HCT116 (cell line): ENCODE measurements around the gene ENTHD1. TPM values are rescaled to one million over a fixed set of nuclear protein-coding genes. Genes with fewer than 3 reads are reported as not detected.

Experiments used
- ATAC-seq: fragments of 200-7000 bp; cut with Tn5 transposase; 2 replicates; pipeline ENCODE4 v1.9.1; 2020; ENCODE audit warnings: mild to moderate bottlenecking, moderate library complexity
- BruUV-seq: library from RNA; stranded (reverse); fragments of 400-500 nt; replicated peaks from 2 replicates; lab custom pipeline; 2021; lab: Mats Ljungman, UMichigan
- CTCF ChIA-PET: fragments of 300-600 bp; sonication (Branson Sonifier 250); formaldehyde crosslinking; loops from one replicate; lab custom pipeline; 2021; ENCODE audit warnings: antibody characterized with exemption; lab: Charles Lee
- POLR2A ChIA-PET: fragments of 300-600, 350-600 bp; sonication (Branson Sonifier 250); formaldehyde crosslinking; loops from one replicate; lab custom pipeline; 2021; ENCODE audit warnings: antibody characterized with exemption; lab: Charles Lee
- RAD21 ChIA-PET, 2 experiments: fragments of 300-600 bp; sonication (Branson Sonifier 250); formaldehyde crosslinking; loops; one replicate each; lab custom pipeline; 2023; ENCODE audit warnings: low total read pairs in 2 of 2; ENCODE audit not compliant: uncharacterized antibody in 2 of 2, unreplicated experiment in 2 of 2, low non-redundant PET in 1 of 2; lab: Charles Lee
- DNase-seq: peaks from one replicate; pipeline ENCODE4 v3.0.0-alpha.2; 2010; ENCODE audit warnings: low read depth, low spot score
- H2AFZ ChIP-seq: fragments of 200-600 bp; shearing (Covaris generic), sonication (generic); 2 replicates; pipeline ENCODE4 v1.6.1; 2017; ENCODE audit warnings: low read depth, mixed run types, mixed read lengths, antibody characterized with exemption, low read length; ENCODE audit not compliant: poor library complexity, severe bottlenecking
- H3K27ac ChIP-seq: 2 replicates; pipeline ENCODE4 v1.5.1; 2012; ENCODE audit warnings: low read depth, low read length
- H3K27me3 ChIP-seq: fragments of 200-600 bp; sonication (generic); 2 replicates; pipeline ENCODE4 v1.6.1; 2016; ENCODE audit warnings: mixed run types, low read length, mixed read lengths; ENCODE audit not compliant: insufficient read depth
- H3K36me3 ChIP-seq, 2 experiments: fragments of 200-500 bp in 1 of 2; fragments of 200-600 bp in 1 of 2; sonication (Bioruptor generic) in 1 of 2; sonication (generic) in 1 of 2; 2 replicates each; pipeline versions ENCODE4 v1.5.1 to v1.6.1; 2014 to 2016; ENCODE audit warnings: low read length in 2 of 2, inconsistent platforms in 1 of 2, mixed read lengths in 1 of 2, mixed run types in 1 of 2; ENCODE audit not compliant: insufficient read depth in 2 of 2, control insufficient read depth in 1 of 2
- H3K4me1 ChIP-seq, 2 experiments: fragments of 200-600 bp in 1 of 2; sonication (generic) in 1 of 2; 2 replicates each; pipeline versions ENCODE4 v1.5.1 to v1.6.1; 2012 to 2017; ENCODE audit warnings: low read length in 2 of 2, inconsistent platforms in 1 of 2, mild to moderate bottlenecking in 1 of 2, mixed read lengths in 1 of 2, mixed run types in 1 of 2, moderate library complexity in 1 of 2; ENCODE audit not compliant: insufficient read depth in 2 of 2, control insufficient read depth in 1 of 2
- H3K4me2 ChIP-seq: fragments of 200-600 bp; sonication (generic); 2 replicates; pipeline ENCODE4 v1.6.1; 2017; ENCODE audit warnings: mixed run types, low read length, mixed read lengths
- H3K4me3 ChIP-seq, 2 experiments: fragments of 200-600 bp in 1 of 2; sonication (generic) in 1 of 2; replicated peaks in 1 of 2; 2 replicates each; pipeline ENCODE4 v1.5.1; 2011 to 2016; ENCODE audit warnings: low read length in 2 of 2, control low read depth in 1 of 2, low read depth in 1 of 2, mild to moderate bottlenecking in 1 of 2, mixed read lengths in 1 of 2, mixed run types in 1 of 2
- H3K79me2 ChIP-seq: fragments of 200-600 bp; sonication (generic); 2 replicates; pipeline ENCODE4 v1.6.1; 2017; ENCODE audit warnings: mild to moderate bottlenecking, mixed run types, low read length, moderate library complexity, mixed read lengths; ENCODE audit not compliant: insufficient read depth
- H3K9ac ChIP-seq: fragments of 200-600 bp; sonication (generic); 2 replicates; pipeline ENCODE4 v1.6.1; 2016; ENCODE audit warnings: low read length, mixed read lengths
- H3K9me2 ChIP-seq: fragments of 200-600 bp; sonication (generic), shearing (Covaris generic); 2 replicates; pipeline ENCODE4 v1.6.1; 2017; ENCODE audit warnings: mixed run types, mild to moderate bottlenecking, moderate library complexity; ENCODE audit not compliant: insufficient read depth
- H3K9me3 ChIP-seq, 2 experiments: fragments of 200-500 bp in 1 of 2; fragments of 200-600 bp in 1 of 2; sonication (Bioruptor generic) in 1 of 2; sonication (generic) in 1 of 2; 2 replicates each; pipeline ENCODE4 v1.6.1; 2014 to 2017; ENCODE audit warnings: low read length in 2 of 2, mixed read lengths in 2 of 2, inconsistent platforms in 1 of 2, low read depth in 1 of 2, mild to moderate bottlenecking in 1 of 2, mixed run types in 1 of 2, moderate library complexity in 1 of 2; ENCODE audit not compliant: control insufficient read depth in 1 of 2, insufficient read depth in 1 of 2
- H4K20me1 ChIP-seq: fragments of 200-600 bp; sonication (generic), shearing (Covaris generic); 2 replicates; pipeline ENCODE4 v1.6.1; 2017; ENCODE audit warnings: mixed run types, mild to moderate bottlenecking, moderate library complexity; ENCODE audit not compliant: insufficient read depth
- CEBPB ChIP-seq: IDR thresholded peaks from 2 replicates; pipeline ENCODE4 v1.6.1; 2012; ENCODE audit warnings: low read depth
- EGR1 ChIP-seq: IDR thresholded peaks from 2 replicates; pipeline ENCODE4 v1.6.1; 2012; ENCODE audit warnings: low read depth
- ELF1 ChIP-seq: IDR thresholded peaks from 2 replicates; pipeline ENCODE4 v1.6.1; 2012; ENCODE audit warnings: low read depth, borderline replicate concordance
- EZH2 ChIP-seq: fragments of 200-600 bp; sonication (generic); IDR thresholded peaks from 2 replicates; pipeline ENCODE4 v1.6.1; 2017; ENCODE audit warnings: antibody characterized with exemption, mixed run types
- FOSL1 ChIP-seq: IDR thresholded peaks from 2 replicates; pipeline ENCODE4 v1.6.1; 2012; ENCODE audit warnings: low read depth
- POLR2A ChIP-seq: IDR thresholded peaks from 2 replicates; pipeline ENCODE4 v1.7.0; 2011; ENCODE audit warnings: borderline replicate concordance; ENCODE audit not compliant: insufficient read depth, insufficient read length; ENCODE audit errors: extremely low read depth
- RAD21 ChIP-seq: IDR thresholded peaks from 2 replicates; pipeline ENCODE4 v1.6.1; 2012; ENCODE audit warnings: low read depth, mild to moderate bottlenecking
- SIN3A ChIP-seq: IDR thresholded peaks from 2 replicates; pipeline ENCODE4 v1.6.1; 2012; ENCODE audit warnings: low read depth
- SRF ChIP-seq: IDR thresholded peaks from 2 replicates; pipeline ENCODE4 v1.6.1; 2012; ENCODE audit warnings: low read depth
- TCF7L2 ChIP-seq: IDR thresholded peaks from 2 replicates; pipeline ENCODE4 v1.7.0; 2011; ENCODE audit warnings: borderline replicate concordance, inconsistent platforms; ENCODE audit not compliant: insufficient read depth, insufficient read length; ENCODE audit errors: extremely low read depth
- ZFX ChIP-seq: fragments of 450-650 bp; IDR thresholded peaks from 2 replicates; pipeline ENCODE4 v1.6.1; 2017
- intact Hi-C: fragments of 100-400 bp; cut with micrococcal nuclease; formaldehyde crosslinking; loops from 2 replicates; pipeline ENCODE4 v1.10.0; 2022
- total RNA-seq: library from RNA; stranded (reverse); gene quantifications from one replicate; pipeline ENCODE4 v1.2.1, GENCODE V29; 2021; ENCODE audit not compliant: unreplicated experiment
- TF ChIP-seq, protein P1 (sequence below): IDR thresholded peaks from 2 replicates; pipeline ENCODE4 v1.6.1; 2012
- TF ChIP-seq, protein P2 (sequence below): IDR thresholded peaks from 2 replicates; pipeline ENCODE4 v1.6.1; 2012; ENCODE audit warnings: low read depth

The ENTHD1 gene
- total RNA-seq, 1 experiment from 2014 or later = not detected

DNA sequence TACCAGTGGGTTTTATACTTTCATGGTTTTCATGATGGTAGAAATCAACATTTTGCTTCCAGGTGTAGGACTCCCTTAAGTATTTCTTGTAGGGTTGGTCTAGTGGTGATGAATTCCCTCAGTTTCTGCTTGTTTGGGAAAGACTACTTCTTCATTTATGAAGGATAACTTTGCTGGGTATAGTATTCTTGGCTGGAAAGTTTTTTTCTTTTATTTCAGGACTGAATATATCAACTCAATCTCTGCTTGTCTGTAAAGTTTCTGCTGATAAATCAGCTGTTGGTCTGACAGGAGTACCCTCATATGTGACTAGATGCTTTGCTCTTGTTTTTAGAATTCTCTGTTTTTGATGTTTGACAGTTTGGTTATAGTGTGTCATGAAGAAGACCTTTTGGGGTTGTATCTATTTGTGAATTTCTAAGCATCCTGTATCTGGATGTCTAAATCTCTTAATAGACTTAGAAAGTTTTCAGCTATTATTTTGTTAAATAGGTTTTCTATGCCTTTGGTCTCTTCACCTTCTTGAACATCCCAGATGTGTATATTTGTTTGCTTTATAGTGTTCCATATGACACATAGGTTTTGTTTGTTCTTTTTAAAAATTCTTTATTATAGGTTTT is 95.9 kb downstream of the ENTHD1 start:
- CTCF ChIA-PET = no interaction called here

More for the DNA sequence above, 95.9 kb downstream of the ENTHD1 start:
- Histone ChIP-seq H3K4me1 (no peaks in the 10 kb centered on the region), H4K20me1 (no peaks in the 10 kb centered on the region), H3K36me3 (no peaks in the 10 kb centered on the region), H3K9me2 (no peaks in the 10 kb centered on the region), H3K79me2 (no peaks in the 10 kb centered on the region), H3K9me3 (peaks cover 0 to 4% of the 10 kb centered on the region in 2 experiments; a peak in 1 of 4 replicates), H2AFZ (no peak overlapping the region), H3K27me3 (peaks cover 27% of the 10 kb centered on the region), H3K27ac (no peak overlapping the region), H3K4me3 (no peak overlapping the region), H3K9ac (no peak overlapping the region), H3K4me2 (no peak overlapping the region)
- ATAC-seq (no peak), DNase-seq (no peak)
- no TSS peak for BruUV-seq
- ChIA-PET POLR2A (no interaction called here), RAD21 (no interaction called here)
- TF ChIP-seq, protein P1, sequence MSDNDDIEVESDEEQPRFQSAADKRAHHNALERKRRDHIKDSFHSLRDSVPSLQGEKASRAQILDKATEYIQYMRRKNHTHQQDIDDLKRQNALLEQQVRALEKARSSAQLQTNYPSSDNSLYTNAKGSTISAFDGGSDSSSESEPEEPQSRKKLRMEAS = no peak
- TF ChIP-seq ZFX (no peak), SIN3A (no peak), SRF (no peak), TCF7L2 (no peak), FOSL1 (no peak), EZH2 (no peak), CEBPB (no peak), ELF1 (no peak), RAD21 (no peak), POLR2A (no peak), EGR1 (no peak)
- TF ChIP-seq, protein P2, sequence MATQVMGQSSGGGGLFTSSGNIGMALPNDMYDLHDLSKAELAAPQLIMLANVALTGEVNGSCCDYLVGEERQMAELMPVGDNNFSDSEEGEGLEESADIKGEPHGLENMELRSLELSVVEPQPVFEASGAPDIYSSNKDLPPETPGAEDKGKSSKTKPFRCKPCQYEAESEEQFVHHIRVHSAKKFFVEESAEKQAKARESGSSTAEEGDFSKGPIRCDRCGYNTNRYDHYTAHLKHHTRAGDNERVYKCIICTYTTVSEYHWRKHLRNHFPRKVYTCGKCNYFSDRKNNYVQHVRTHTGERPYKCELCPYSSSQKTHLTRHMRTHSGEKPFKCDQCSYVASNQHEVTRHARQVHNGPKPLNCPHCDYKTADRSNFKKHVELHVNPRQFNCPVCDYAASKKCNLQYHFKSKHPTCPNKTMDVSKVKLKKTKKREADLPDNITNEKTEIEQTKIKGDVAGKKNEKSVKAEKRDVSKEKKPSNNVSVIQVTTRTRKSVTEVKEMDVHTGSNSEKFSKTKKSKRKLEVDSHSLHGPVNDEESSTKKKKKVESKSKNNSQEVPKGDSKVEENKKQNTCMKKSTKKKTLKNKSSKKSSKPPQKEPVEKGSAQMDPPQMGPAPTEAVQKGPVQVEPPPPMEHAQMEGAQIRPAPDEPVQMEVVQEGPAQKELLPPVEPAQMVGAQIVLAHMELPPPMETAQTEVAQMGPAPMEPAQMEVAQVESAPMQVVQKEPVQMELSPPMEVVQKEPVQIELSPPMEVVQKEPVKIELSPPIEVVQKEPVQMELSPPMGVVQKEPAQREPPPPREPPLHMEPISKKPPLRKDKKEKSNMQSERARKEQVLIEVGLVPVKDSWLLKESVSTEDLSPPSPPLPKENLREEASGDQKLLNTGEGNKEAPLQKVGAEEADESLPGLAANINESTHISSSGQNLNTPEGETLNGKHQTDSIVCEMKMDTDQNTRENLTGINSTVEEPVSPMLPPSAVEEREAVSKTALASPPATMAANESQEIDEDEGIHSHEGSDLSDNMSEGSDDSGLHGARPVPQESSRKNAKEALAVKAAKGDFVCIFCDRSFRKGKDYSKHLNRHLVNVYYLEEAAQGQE = no peak
- intact Hi-C loops = no loop called here
